Suppressor macrophage treated with lipopolysaccharide for 4 hours (primary cell): ENCODE results near the gene SYNGR4.
A peak's percentile ranks its signal among the peaks of the same experiment; 100 is the strongest.
"Not testable (repeated sequence)": the region's sequence is repeated elsewhere in the genome, so short reads cannot be mapped to it uniquely, and the experiment has no call there.

Experiments
- DNase-seq: peaks from one replicate; pipeline ENCODE4 v3.0.0-alpha.2; 2020

SYNGR4 gene, protein sequence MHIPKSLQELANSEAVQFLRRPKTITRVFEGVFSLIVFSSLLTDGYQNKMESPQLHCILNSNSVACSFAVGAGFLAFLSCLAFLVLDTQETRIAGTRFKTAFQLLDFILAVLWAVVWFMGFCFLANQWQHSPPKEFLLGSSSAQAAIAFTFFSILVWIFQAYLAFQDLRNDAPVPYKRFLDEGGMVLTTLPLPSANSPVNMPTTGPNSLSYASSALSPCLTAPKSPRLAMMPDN

DNA sequence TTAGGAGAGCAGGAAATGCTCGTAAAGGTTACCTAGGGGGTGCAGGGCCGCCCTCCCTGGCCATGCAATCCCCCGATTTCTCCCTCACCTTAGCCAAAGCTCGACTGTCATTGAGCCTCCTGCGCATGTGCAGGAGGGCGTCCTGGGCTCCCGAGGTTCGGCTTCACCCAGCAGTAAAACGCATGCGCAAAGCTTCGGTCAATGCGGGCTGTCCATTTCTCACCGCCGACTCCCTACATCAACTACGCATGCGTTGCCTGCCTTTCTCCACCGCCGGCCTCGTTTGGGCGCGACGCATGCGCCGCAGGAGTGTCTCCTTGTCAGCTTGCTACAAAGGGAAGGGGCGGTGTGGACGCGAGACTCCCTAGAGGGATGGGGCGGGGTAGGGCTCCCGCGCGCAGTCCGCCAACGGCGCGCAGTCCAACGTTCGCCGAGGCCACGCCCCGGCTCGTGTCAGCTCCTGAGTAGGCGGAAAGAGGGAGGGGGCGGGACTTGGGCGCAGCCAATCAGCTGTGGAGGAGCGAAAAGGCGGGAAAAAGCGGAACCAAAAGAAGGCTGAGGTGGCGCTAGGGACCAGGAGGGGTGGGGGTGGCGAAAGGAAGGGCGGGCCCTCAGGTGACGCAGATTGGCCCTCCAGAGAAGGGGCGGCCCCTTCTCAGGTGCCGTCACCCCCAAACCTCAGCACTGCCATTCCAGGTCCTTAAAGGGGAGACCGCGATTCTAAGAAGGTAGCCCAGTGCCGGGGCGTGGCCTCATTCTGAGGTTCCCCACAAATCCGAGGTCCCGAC is at the start of gene SYNGR4, which contains the start of gene TMEM143:
Gene SYNGR4, plus strand, starts transcription at position 558 of the 788 bp plus-strand sequence. CDS start 1,476 bp downstream, outside the sequence.
Gene TMEM143, minus strand, starts transcription at position 131 of the 788 bp plus-strand sequence. Its CDS starts 20 bp downstream, at position 111.
- DNase-seq = peak; percentile 100

DNA sequence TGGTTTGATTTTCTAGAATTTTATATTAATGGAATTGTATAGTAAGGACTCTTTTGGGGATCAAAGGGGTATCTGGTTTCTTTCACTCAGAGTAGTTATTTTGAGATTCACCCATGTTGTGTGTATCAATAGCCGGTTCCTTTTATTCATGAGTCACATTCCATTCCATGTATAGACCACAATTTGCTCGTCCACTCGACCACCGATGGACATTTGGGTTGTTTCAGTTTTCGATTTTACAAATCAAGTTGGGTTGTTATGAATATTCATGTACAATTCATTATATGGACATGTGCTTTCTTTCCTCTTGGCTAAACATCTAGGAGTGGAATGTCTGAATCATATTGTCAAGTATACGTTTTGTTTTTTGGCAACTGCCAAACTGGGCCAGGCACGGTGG is 48.5 kb upstream of the SYNGR4 start:
- DNase-seq = no peak

- DNase-seq = not testable (repeated sequence)
These were observed 46.5 kb upstream of the SYNGR4 start for GRCh38 chr19:48317708-48317960.

GRCh38 chr19:48318286-48318987 is 45.7 kb upstream of the SYNGR4 start:
- DNase-seq = no peak

GRCh38 chr19:48319647-48320541 is 44.3 kb upstream of the SYNGR4 start:
- peak; percentile 86 for DNase-seq

GRCh38 chr19:48321372-48321621 is 42.9 kb upstream of the SYNGR4 start:
- peak; percentile 89 for DNase-seq

DNA sequence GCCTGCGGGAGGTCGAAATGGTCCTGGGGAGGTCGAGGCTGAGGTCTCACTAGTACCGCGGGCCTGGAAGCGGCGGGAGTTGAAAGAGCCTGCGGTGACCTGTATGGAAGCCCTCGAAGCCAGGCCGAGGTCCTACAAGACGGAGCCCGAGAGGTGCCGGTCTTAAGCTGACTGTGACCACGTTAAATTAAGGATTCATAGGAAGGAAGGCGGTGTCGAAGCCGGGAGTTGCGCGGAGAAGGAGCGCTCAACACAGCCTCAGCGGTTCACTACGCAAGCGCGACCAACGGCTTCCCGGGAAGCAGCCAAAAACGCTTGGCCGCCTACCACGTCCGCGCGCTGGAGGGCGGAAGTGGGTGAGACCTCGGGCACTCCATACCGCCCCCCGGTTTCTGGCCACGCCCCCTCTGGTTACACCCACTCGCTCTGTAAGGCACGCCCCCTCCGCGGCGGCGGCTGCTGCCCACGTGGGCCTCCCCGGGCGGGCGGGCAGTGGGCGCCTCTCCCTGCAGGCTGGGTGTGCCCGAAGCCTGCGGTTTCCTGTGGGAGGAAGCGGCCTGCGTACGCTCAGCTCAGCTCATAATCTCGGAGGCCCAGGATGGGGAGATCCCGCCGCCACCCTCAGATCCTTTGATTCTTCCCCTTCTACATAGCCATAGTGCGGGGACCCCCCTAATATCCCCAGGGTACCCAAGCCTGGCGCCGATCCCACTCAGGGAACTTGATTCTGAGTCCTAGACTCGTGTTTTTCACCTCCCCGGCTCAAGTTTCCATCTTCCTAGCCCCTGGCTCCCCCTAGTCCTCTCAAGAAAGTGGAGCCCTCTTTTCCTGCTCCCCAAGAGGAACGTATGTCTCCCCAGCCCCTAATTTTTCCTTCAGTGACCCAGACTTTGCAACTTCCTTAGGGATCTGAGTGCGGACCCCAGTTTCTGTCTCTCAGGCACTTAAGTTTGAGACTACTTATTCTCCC is 42.3 kb upstream of the SYNGR4 start:
- peak; percentile 99 for DNase-seq

- DNase-seq = peak; percentile 79
These were observed 38.8 kb upstream of the SYNGR4 start, which contains the start of gene EMP3 for GRCh38 chr19:48325265-48325910. TSS of gene EMP3 (plus strand) at chr19:48325552. CDS start at chr19:48326845, 1,293 bp downstream.

DNA sequence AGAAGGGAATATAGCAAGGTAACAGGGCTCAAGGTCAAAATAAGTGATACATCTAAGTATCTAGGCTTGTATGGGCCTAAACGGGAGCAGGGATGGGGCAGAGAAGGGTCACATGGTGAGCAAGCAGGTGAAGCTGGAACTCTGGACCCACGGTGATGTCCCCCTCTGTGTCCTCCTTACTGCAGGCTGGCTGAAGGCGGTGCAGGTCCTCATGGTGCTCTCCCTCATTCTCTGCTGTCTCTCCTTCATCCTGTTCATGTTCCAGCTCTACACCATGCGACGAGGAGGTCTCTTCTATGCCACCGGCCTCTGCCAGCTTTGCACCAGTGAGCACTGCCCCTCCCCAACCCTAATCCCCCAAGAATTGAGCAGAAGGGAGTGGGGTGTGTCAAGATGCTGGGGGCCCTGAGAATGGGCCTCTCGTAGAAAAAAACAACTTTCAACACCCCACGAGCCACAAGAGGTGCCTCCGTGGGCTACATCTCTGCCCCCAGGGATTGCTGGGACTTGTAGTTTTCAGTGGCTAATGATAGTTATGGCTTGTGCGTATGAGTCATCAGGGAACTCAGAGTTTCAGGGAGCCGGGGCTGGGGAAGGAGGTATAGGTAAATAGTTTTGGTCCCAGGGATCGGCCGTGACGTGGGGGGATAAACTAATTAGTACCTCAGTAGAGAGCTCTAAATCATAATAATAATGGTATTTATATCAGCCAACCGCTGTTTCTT is 34.8 kb upstream of the SYNGR4 start:
- peak; percentile 71 for DNase-seq

- peak; percentile 74 for DNase-seq
These were observed 34.0 kb upstream of the SYNGR4 start for GRCh38 chr19:48330012-48330681.

DNA sequence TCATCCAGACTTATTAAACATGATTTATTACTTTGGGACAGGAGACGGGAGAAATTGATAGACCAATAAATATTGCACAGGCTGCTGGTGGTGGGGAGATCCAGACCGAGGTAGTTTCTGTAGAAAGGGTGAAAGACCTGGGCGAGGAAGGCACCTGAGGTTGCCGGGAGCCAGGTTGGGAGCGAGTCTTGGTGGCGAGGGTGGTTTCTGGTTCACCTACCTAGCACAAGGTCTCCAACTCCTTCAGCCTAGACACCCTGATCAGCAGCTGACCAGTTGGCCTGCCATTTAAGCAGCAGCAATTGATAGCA is 31.9 kb upstream of the SYNGR4 start:
- no peak for DNase-seq

GRCh38 chr19:48332662-48333466 is 31.3 kb upstream of the SYNGR4 start:
- peak; percentile 86 for DNase-seq

DNA sequence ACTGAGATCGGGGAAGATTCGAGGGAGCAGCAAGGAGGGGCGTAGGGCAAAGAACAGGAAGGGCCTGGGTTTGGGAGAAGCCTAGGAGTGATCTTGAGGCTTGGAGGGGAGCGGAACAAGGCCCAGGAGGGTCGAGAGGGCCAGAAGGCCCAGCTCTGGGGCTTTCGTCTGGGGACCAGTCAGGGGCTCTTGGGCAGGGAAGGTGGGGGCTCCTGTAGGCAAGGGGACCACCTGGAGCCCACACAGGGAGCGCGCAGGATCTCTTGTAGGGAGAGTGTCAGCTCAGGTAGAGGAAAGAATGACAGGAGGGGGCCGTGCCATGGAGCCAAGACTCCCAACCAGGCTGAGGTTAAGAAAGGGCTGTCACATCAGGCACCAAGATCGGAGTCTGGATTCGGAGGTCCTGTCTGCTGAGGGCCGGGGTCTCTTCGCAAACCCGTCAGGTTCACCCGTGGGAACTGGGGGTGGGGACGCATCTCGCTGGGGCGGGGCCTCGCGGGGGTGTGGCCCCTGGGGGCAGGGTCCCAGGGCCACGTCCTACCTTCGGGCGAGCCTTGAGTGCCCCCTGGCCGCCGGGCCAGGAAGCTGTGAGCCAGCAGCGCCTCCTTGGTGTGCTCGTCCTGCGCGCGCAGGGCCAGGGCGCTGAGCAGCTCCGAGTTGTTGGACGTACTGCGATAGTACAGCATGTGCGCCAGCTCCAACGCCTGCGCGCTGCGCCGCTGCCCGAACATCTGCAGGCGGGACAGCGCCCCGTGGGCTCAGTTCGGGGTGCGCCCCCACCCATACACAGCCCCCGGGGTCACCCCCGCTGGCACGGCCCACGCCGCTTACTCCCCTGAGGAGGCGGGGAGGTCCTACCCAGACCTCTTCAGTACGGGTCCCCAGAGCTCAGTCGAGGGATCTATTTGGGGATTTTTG is 30.4 kb upstream of the SYNGR4 start:
- DNase-seq = peak; percentile 95

DNA sequence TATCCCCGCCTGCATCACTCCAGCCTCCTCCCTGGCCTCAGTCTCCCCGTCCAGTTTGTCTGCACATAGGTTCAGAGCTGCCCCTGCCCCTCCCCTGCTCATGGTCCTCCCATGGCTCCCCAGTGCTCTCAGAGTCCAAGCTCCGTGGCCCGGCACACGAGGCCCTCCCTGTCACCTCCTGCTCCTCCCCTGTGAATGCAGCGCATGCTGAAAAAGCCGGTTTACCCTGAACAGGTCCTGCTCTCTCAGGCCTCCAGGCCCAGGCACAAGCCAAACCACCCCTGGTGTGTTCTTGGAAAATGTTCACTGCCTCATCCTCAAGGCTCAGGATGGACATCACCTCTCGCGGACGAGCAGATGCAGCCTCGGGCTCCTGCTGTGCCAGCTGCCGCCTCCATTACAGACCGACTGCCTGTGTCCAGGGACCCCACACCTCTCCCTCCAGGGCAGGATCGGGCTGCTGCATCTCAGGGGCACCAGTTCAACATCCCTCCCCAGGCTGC is 25.9 kb upstream of the SYNGR4 start:
- DNase-seq = no peak

GRCh38 chr19:48338802-48339503 is 25.2 kb upstream of the SYNGR4 start:
- no peak for DNase-seq

DNA sequence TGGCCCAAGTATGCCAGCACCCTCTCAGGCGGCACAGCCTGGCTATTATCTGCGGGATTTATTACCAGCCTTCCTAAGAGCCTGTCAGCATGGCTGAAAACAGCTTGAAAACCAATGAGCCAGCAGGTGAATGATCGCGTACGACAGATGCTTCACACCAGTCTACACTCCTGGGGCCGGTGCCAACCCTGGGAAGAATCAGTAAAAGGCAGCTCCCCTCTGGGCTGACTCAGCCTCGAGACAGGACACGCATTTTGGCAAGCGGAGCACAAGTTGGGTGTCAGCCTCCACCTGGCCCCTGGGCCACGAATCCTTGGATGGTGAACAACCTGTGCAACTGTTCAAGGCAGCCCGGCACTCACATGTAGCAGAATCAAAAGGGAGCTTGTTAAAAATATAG is 23.2 kb upstream of the SYNGR4 start:
- no peak for DNase-seq
